HepG2 (cell line): ENCODE results near the gene KAZN. TPM values are rescaled to one million over a fixed set of nuclear protein-coding genes. Genes with fewer than 3 reads are reported as not detected.

Experiments used
- ATAC-seq: fragments of 200-7000 bp; cut with Tn5 transposase; 3 replicates; pipeline ENCODE4 v1.9.1; 2020; ENCODE audit warnings: mild to moderate bottlenecking, moderate library complexity
- BruUV-seq: library from RNA; stranded (reverse); fragments of 400-500 nt; replicated peaks from 2 replicates; lab custom pipeline; 2021; lab: Mats Ljungman, UMichigan
- CTCF ChIA-PET: fragments of 300-600 bp; formaldehyde crosslinking; extraction: SDS; loops from one replicate; lab custom pipeline; 2021; ENCODE audit warnings: low total read pairs, inconsistent platforms, low intra/inter-chr PET ratio; lab: Yijun Ruan, JAX
- POLR2A ChIA-PET: fragments of 350-600 bp; sonication (Branson Sonifier 250); formaldehyde crosslinking; loops from one replicate; lab custom pipeline; 2020; ENCODE audit warnings: antibody characterized with exemption, inconsistent platforms; lab: Yijun Ruan, JAX
- DNase-seq: peaks from one replicate; pipeline ENCODE4 v3.0.0-alpha.2; 2015; ENCODE audit warnings: low spot score
- FAIRE-seq: peaks from 3 replicates; lab custom pipeline; 2011; peaks lifted over from hg19 to GRCh38; lab: Jason Lieb, UNC
- H2AFZ ChIP-seq: one replicate; pipeline ENCODE4 v1.6.1; 2011; ENCODE audit warnings: low read length, inconsistent platforms
- H3K27ac ChIP-seq: fragments of 300-600 bp; 3 replicates; pipeline ENCODE4 v1.8.0; 2011; ENCODE audit warnings: mixed run types, mild to moderate bottlenecking, mixed read lengths, low read length, inconsistent platforms; ENCODE audit not compliant: insufficient read depth; ENCODE audit errors: extremely low read length
- H3K27me3 ChIP-seq, 2 experiments: fragments of 200-600 bp in 1 of 2; 2 replicates in 1 of 2; 3 replicates in 1 of 2; pipeline versions ENCODE4 v1.6.0 to v1.8.0; 2011; ENCODE audit warnings: low read length in 2 of 2, mild to moderate bottlenecking in 2 of 2, moderate library complexity in 2 of 2, inconsistent platforms in 1 of 2; ENCODE audit not compliant: insufficient read depth in 2 of 2, control insufficient read depth in 1 of 2
- H3K36me3 ChIP-seq, 2 experiments: fragments of 200-600 bp in 1 of 2; replicated peaks in 1 of 2; 2 replicates in 1 of 2; 3 replicates in 1 of 2; pipeline versions ENCODE4 v1.5.1 to v1.8.0; 2011; ENCODE audit warnings: low read length in 2 of 2, inconsistent platforms in 1 of 2; ENCODE audit not compliant: insufficient read depth in 2 of 2, control insufficient read depth in 1 of 2
- H3K4me1 ChIP-seq: 2 replicates; pipeline ENCODE4 v1.5.1; 2012; ENCODE audit warnings: low read length, inconsistent platforms; ENCODE audit not compliant: insufficient read depth
- H3K4me2 ChIP-seq: 2 replicates; pipeline ENCODE4 v1.6.0; 2011; ENCODE audit warnings: low read depth, low read length, inconsistent platforms
- H3K4me3 ChIP-seq, 3 experiments: fragments of 200-600 bp in 1 of 3; sonication (generic), shearing (Covaris generic) in 1 of 3; replicated peaks in 1 of 3; 2 replicates each; pipeline ENCODE4 v1.5.1; 2011 to 2016; ENCODE audit warnings: low read length in 3 of 3, inconsistent platforms in 2 of 3, low read depth in 2 of 3, mild to moderate bottlenecking in 2 of 3, control low read depth in 1 of 3, mixed read lengths in 1 of 3; ENCODE audit not compliant: insufficient read depth in 1 of 3
- H3K79me2 ChIP-seq: one replicate; pipeline ENCODE4 v1.6.1; 2011; ENCODE audit warnings: low read length, inconsistent platforms; ENCODE audit not compliant: insufficient read depth
- H3K9ac ChIP-seq: 2 replicates; pipeline ENCODE4 v1.6.0; 2011; ENCODE audit warnings: mild to moderate bottlenecking, low read depth, low read length, inconsistent platforms; ENCODE audit not compliant: insufficient read depth
- H3K9me3 ChIP-seq: 2 replicates; pipeline ENCODE4 v1.5.1; 2012; ENCODE audit warnings: mild to moderate bottlenecking, low read length
- H4K20me1 ChIP-seq: 2 replicates; pipeline ENCODE4 v1.6.0; 2011; ENCODE audit warnings: inconsistent platforms, mild to moderate bottlenecking, low read length, moderate library complexity; ENCODE audit not compliant: insufficient read depth
- ASH2L ChIP-seq: fragments of 300-600, 200-600 bp; sonication (generic); IDR thresholded peaks from 2 replicates; pipeline ENCODE4 v1.7.0; 2017; ENCODE audit warnings: low read depth, mild to moderate bottlenecking, moderate library complexity, mixed read lengths, low read length; ENCODE audit not compliant: insufficient read length
- CEBPB ChIP-seq: IDR thresholded peaks from 2 replicates; pipeline ENCODE4 v1.6.1; 2011; ENCODE audit warnings: low read depth, low read length, improper control_type of control experiment, borderline replicate concordance
- HNRNPLL ChIP-seq: fragments of 200-400 bp; formaldehyde crosslinking; IDR thresholded peaks from 2 replicates; pipeline ENCODE4 v1.6.1; 2017; ENCODE audit warnings: mild to moderate bottlenecking, low read depth, low read length; ENCODE audit not compliant: poor library complexity, severe bottlenecking
- LCORL ChIP-seq, 2 experiments: fragments of 450-650 bp in 1 of 2; sonication (generic) in 1 of 2; formaldehyde crosslinking in 1 of 2; IDR thresholded peaks; 2 replicates each; pipeline versions ENCODE4 v1.5.0 to v1.6.1; 2017 to 2020; ENCODE audit warnings: antibody characterized with exemption in 1 of 2, missing genetic modification reagents in 1 of 2
- WGBS: methylation state at CpG from one replicate; pipeline ENCODE4 v1.1.6; 2017; ENCODE audit warnings: low lambda C conversion rate; 5-methylcytosine and 5-hydroxymethylcytosine counted together
- in situ Hi-C: cut with HindIII; loops from 2 replicates; pipeline ENCODE4 v1.10.0; 2017; ENCODE audit warnings: low pct_unique_long_range_greater_than_20kb; ENCODE audit not compliant: extremely low pct_ligation_motif_present
- intact Hi-C: fragments of 100-400 bp; cut with micrococcal nuclease; formaldehyde crosslinking; loops from one replicate; pipeline ENCODE4 v1.10.0; 2022; ENCODE audit not compliant: unreplicated experiment
- polyA plus RNA-seq, 8 experiments: library from polyadenylated mRNA; depleted of rRNA in 3 of 8; stranded (reverse) in 7 of 8; unstranded in 1 of 8; fragments of >200 nt; fragmentation: Illumina TruSeq in 4 of 8; extraction: Trizol in 4 of 8; gene quantifications; 2 replicates each; pipeline versions ENCODE4 v1.2.1 to v1.2.3, GENCODE V29; 2011 to 2016; ENCODE audit warnings: low read depth in 4 of 8, missing spikeins in 1 of 8, mixed read lengths in 1 of 8; ENCODE audit not compliant: insufficient read depth in 1 of 8
- total RNA-seq, 5 experiments: library from RNA; depleted of rRNA; stranded (reverse); fragments of >200 nt; fragmentation: Illumina TruSeq; extraction: Trizol; gene quantifications; 2 replicates each; pipeline ENCODE4 v1.2.3, GENCODE V29; 2016; ENCODE audit warnings: low read depth in 1 of 5
- TF ChIP-seq, protein P1 (sequence below): sonication (generic); formaldehyde crosslinking; IDR thresholded peaks from 2 replicates; pipeline ENCODE4 v1.5.1; 2020; ENCODE audit warnings: mild to moderate bottlenecking, missing genetic modification reagents, borderline replicate concordance

Gene KAZN
- total and polyA plus RNA-seq, 2 of the 13 experiments (the other 11 are each of a cell fraction or from before 2014, with no cell fraction given): 10.4 to 13.5 TPM

- intact Hi-C loops (no loop called here), in situ Hi-C loops (no loop called here)
- H4K20me1 ChIP-seq: no peaks in the 10 kb centered on the region
- no peak for FAIRE-seq
- ATAC-seq: no peak
- H3K9ac ChIP-seq: no peak overlapping the region
- no peaks in the 10 kb centered on the region for H3K79me2 ChIP-seq
- CTCF ChIA-PET: no interaction called here
- no peak overlapping the region for H3K4me2 ChIP-seq
- H3K36me3 ChIP-seq: no peaks in the 10 kb centered on the region
- H3K9me3 ChIP-seq: no peaks in the 10 kb centered on the region
- H3K4me3 ChIP-seq: no peak overlapping the region
- H3K27me3 ChIP-seq: peaks cover 4 to 33% of the 10 kb centered on the region in 2 experiments; a peak in 3 of 5 replicates
- no TSS peak for BruUV-seq
- TF ChIP-seq CEBPB: peak; percentile 37
- TF ChIP-seq LCORL (IDR thresholded peaks at IDR 0.05): no peak
- TF ChIP-seq LCORL (CRISPR knock-in tag; IDR thresholded peaks at IDR 0.05): no peak
- H3K4me1 ChIP-seq: no peaks in the 10 kb centered on the region
- POLR2A ChIA-PET: no interaction called here
- WGBS: 26% methylated on average over 11 of the region's 12 CpGs
- DNase-seq: no peak
- no peak overlapping the region for H2AFZ ChIP-seq
- H3K27ac ChIP-seq: no peak overlapping the region
Observed at GRCh38 chr1:14615549-14616218, 17.2 kb downstream of the KAZN start.

DNA sequence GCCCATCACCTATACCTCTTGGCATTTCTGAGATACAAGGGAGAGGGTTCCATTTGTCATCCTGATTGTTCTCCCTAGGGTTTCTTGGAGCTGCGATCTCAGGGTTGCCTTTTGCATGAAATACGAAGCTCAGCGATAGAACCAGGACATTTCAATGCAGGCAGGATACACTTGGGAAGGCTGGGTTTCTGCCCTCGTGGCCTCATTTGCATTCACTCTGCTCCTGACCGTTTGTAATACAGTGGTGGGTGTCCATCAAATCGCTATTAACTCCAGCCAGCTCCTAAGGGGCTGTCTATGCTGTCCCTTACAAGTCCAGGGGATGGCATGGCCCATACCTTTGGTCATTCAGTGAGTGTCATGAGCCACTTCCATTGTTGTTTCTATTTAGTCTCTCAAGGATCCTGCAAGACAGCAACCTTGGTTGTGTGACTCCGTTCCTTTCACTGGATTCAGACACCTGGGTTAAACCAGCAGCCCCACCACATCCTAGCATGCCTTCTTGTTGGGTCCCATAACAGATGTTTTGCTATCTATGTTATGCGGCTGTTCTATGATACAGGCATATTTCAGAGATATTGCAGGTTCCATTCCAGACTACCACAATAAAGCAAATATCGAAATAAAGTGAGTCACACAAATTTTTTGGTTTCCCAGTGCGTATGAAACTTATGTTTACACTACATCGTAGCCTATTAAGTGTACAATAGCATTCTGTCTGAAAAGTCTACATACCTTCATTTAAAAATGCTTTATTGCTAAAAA lies 18.3 kb downstream of the KAZN start:
- ATAC-seq (no peak), FAIRE-seq (no peak), DNase-seq (no peak)
- TF ChIP-seq HNRNPLL (no peak), ASH2L (no peak)
- TF ChIP-seq, protein P1, sequence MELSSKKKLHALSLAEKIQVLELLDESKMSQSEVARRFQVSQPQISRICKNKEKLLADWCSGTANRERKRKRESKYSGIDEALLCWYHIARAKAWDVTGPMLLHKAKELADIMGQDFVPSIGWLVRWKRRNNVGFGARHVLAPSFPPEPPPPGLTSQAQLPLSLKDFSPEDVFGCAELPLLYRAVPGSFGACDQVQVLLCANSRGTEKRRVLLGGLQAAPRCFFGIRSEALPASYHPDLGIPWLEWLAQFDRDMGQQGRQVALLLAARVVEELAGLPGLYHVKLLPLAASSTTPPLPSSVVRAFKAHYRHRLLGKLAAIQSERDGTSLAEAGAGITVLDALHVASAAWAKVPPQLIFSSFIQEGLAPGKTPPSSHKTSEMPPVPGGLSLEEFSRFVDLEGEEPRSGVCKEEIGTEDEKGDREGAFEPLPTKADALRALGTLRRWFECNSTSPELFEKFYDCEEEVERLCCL (CRISPR knock-in tag): no peak
- Histone ChIP-seq H4K20me1 (no peaks in the 10 kb centered on the region), H3K79me2 (no peaks in the 10 kb centered on the region), H3K27me3 (peaks cover 4 to 33% of the 10 kb centered on the region in 2 experiments; a peak in 3 of 5 replicates), H3K4me3 (no peak overlapping the region), H3K9me3 (no peaks in the 10 kb centered on the region), H3K4me1 (no peaks in the 10 kb centered on the region), H2AFZ (no peak overlapping the region), H3K9ac (no peak overlapping the region), H3K4me2 (no peak overlapping the region), H3K27ac (no peak overlapping the region), H3K36me3 (no peaks in the 10 kb centered on the region)
- in situ Hi-C loops (no loop called here), intact Hi-C loops (no loop called here)
- WGBS: 8% methylated on average over 11 of the region's 11 CpGs
- no TSS peak for BruUV-seq
- ChIA-PET CTCF (no interaction called here), POLR2A (no interaction called here)
